H1 (cell line): ENCODE data around the gene NHLH1. TPM values are rescaled to one million over a fixed set of nuclear protein-coding genes. Genes with fewer than 3 reads are reported as not detected.

Experiments used
- CTCF ChIA-PET: fragments of 300-600 bp; sonication (Branson Sonifier 250); formaldehyde crosslinking; loops from one replicate; lab custom pipeline; 2021; ENCODE audit not compliant: partially characterized antibody; lab: Charles Lee
- POLR2A ChIA-PET: fragments of 300-600 bp; sonication (Branson Sonifier 250); formaldehyde crosslinking; loops from one replicate; lab custom pipeline; 2021; ENCODE audit warnings: inconsistent platforms; ENCODE audit not compliant: partially characterized antibody; lab: Charles Lee
- DNase-seq, 2 experiments: peaks; one replicate each; pipeline versions ENCODE4 v3.0.0 to v3.0.0-alpha.2; 2010 to 2022; ENCODE audit warnings: low spot score in 2 of 2, low read depth in 1 of 2, mixed read lengths in 1 of 2
- FAIRE-seq: peaks from 2 replicates; lab custom pipeline; 2011; peaks lifted over from hg19 to GRCh38; lab: Jason Lieb, UNC
- H2AFZ ChIP-seq: 2 replicates; pipeline ENCODE4 v1.8.1; 2012; ENCODE audit warnings: low read length, inconsistent platforms
- H2AK5ac ChIP-seq: 2 replicates; pipeline ENCODE4 v1.6.1; 2013; ENCODE audit warnings: low read depth, low read length
- H2BK120ac ChIP-seq: replicated peaks from 2 replicates; pipeline ENCODE3; 2013; ENCODE audit warnings: low read depth, low read length, inconsistent platforms
- H2BK12ac ChIP-seq: 2 replicates; pipeline ENCODE4 v1.6.1; 2013; ENCODE audit warnings: low read depth, low read length
- H2BK15ac ChIP-seq: 2 replicates; pipeline ENCODE4 v1.6.1; 2013; ENCODE audit warnings: low read length
- H2BK20ac ChIP-seq: 2 replicates; pipeline ENCODE4 v1.6.1; 2013; ENCODE audit warnings: low read length
- H2BK5ac ChIP-seq: 2 replicates; pipeline ENCODE4 v1.6.1; 2013; ENCODE audit warnings: low read depth, low read length
- H3K14ac ChIP-seq: 2 replicates; pipeline ENCODE4 v1.6.1; 2013; ENCODE audit warnings: inconsistent platforms; ENCODE audit not compliant: insufficient read length
- H3K18ac ChIP-seq: 2 replicates; pipeline ENCODE4 v1.6.1; 2013; ENCODE audit warnings: low read length; ENCODE audit errors: extremely low read depth
- H3K23ac ChIP-seq: 2 replicates; pipeline ENCODE4 v1.6.1; 2013; ENCODE audit warnings: inconsistent platforms; ENCODE audit not compliant: insufficient read length
- H3K23me2 ChIP-seq: 2 replicates; pipeline ENCODE4 v1.6.1; 2013; ENCODE audit warnings: low read depth, low read length
- H3K27ac ChIP-seq: 2 replicates; pipeline ENCODE4 v1.6.1; 2011; ENCODE audit warnings: low read depth, low read length, inconsistent platforms
- H3K27me3 ChIP-seq, 4 experiments: replicated peaks in 1 of 4; 1 replicate in 1 of 4; 2 replicates in 3 of 4; pipeline versions ENCODE4 v1.6.1 to v1.8.1; 2011 to 2013; ENCODE audit warnings: low read length in 3 of 4, mild to moderate bottlenecking in 3 of 4, inconsistent platforms in 2 of 4, mixed read lengths in 2 of 4, moderate library complexity in 1 of 4; ENCODE audit not compliant: control insufficient read depth in 3 of 4, insufficient read depth in 3 of 4; ENCODE audit errors: extremely low read depth in 1 of 4
- H3K36me3 ChIP-seq, 4 experiments: 2 replicates each; pipeline versions ENCODE4 v1.6.1 to v1.8.1; 2011 to 2013; ENCODE audit warnings: mild to moderate bottlenecking in 4 of 4, low read length in 3 of 4, moderate library complexity in 2 of 4, control low read depth in 1 of 4, inconsistent platforms in 1 of 4; ENCODE audit not compliant: insufficient read depth in 4 of 4, control insufficient read depth in 2 of 4
- H3K4ac ChIP-seq: replicated peaks from 2 replicates; pipeline ENCODE3; 2013; ENCODE audit warnings: low read length, low read depth, mixed read lengths, inconsistent platforms; ENCODE audit not compliant: insufficient read length
- H3K4me1 ChIP-seq, 4 experiments: replicated peaks in 1 of 4; 1 replicate in 1 of 4; 2 replicates in 3 of 4; pipeline versions ENCODE4 v1.6.1 to v1.8.1; 2011 to 2013; ENCODE audit warnings: low read length in 3 of 4, inconsistent platforms in 2 of 4, mixed read lengths in 1 of 4; ENCODE audit not compliant: insufficient read depth in 4 of 4, control insufficient read depth in 3 of 4
- H3K4me2 ChIP-seq, 2 experiments: 2 replicates each; pipeline versions ENCODE4 v1.6.1 to v1.8.1; 2011 to 2013; ENCODE audit warnings: low read depth in 2 of 2, low read length in 2 of 2, control low read depth in 1 of 2, inconsistent platforms in 1 of 2, mild to moderate bottlenecking in 1 of 2; ENCODE audit not compliant: insufficient read depth in 1 of 2
- H3K4me3 ChIP-seq, 4 experiments: fragments of 200-600, 300-600 bp in 1 of 4; sonication (generic), shearing (Covaris generic), sonication (Bioruptor Twin) in 1 of 4; 2 replicates each; pipeline versions ENCODE4 v1.5.1 to v1.8.1; 2011 to 2016; ENCODE audit warnings: low read length in 4 of 4, low read depth in 3 of 4, control low read depth in 2 of 4, inconsistent platforms in 2 of 4, mild to moderate bottlenecking in 2 of 4, mixed read lengths in 1 of 4, moderate library complexity in 1 of 4; ENCODE audit not compliant: insufficient read depth in 2 of 4; ENCODE audit errors: extremely low read depth in 1 of 4
- H3K56ac ChIP-seq: replicated peaks from 2 replicates; pipeline ENCODE3; 2013; ENCODE audit warnings: low read depth, mild to moderate bottlenecking, mixed read lengths, low read length, inconsistent platforms; ENCODE audit not compliant: insufficient read length
- H3K79me1 ChIP-seq: 2 replicates; pipeline ENCODE4 v1.6.1; 2013; ENCODE audit warnings: low read depth, low read length, control low read depth
- H3K79me2 ChIP-seq, 2 experiments: 2 replicates each; pipeline versions ENCODE4 v1.6.1 to v1.8.1; 2012 to 2013; ENCODE audit warnings: low read length in 2 of 2, mild to moderate bottlenecking in 2 of 2, inconsistent platforms in 1 of 2; ENCODE audit not compliant: insufficient read depth in 2 of 2, control insufficient read depth in 1 of 2
- H3K9ac ChIP-seq, 4 experiments: replicated peaks in 1 of 4; 1 replicate in 1 of 4; 2 replicates in 3 of 4; pipeline versions ENCODE4 v1.6.1 to v1.8.1; 2011 to 2013; ENCODE audit warnings: low read depth in 3 of 4, low read length in 3 of 4, control low read depth in 2 of 4, mild to moderate bottlenecking in 2 of 4, moderate library complexity in 2 of 4, inconsistent platforms in 1 of 4; ENCODE audit errors: extremely low read depth in 1 of 4
- H3K9me3 ChIP-seq, 2 experiments: 2 replicates each; pipeline versions ENCODE4 v1.6.1 to v1.8.1; 2012 to 2013; ENCODE audit warnings: mild to moderate bottlenecking in 2 of 2, moderate library complexity in 2 of 2, control low read depth in 1 of 2, inconsistent platforms in 1 of 2, low read depth in 1 of 2, low read length in 1 of 2, mixed read lengths in 1 of 2; ENCODE audit not compliant: insufficient read depth in 2 of 2
- H4K20me1 ChIP-seq, 2 experiments: replicated peaks in 1 of 2; 2 replicates each; pipeline versions ENCODE3 to v1.8.1; 2011 to 2013; ENCODE audit warnings: inconsistent platforms in 2 of 2, low read length in 2 of 2, mild to moderate bottlenecking in 1 of 2; ENCODE audit not compliant: insufficient read depth in 2 of 2, control insufficient read depth in 1 of 2
- H4K5ac ChIP-seq: 2 replicates; pipeline ENCODE4 v1.6.1; 2013; ENCODE audit warnings: low read length, low read depth, mixed read lengths, inconsistent platforms; ENCODE audit not compliant: insufficient read length
- H4K8ac ChIP-seq: 2 replicates; pipeline ENCODE4 v1.8.0; 2013; ENCODE audit warnings: mild to moderate bottlenecking, moderate library complexity, low read length, inconsistent platforms; ENCODE audit not compliant: insufficient read depth; ENCODE audit errors: extremely low read depth
- H4K91ac ChIP-seq: replicated peaks from 2 replicates; pipeline ENCODE3; 2013; ENCODE audit warnings: low read length, mixed read lengths, inconsistent platforms; ENCODE audit not compliant: insufficient read length
- ASH2L ChIP-seq: fragments of 200-600, 300-600 bp; sonication (generic); IDR thresholded peaks from one replicate; pipeline ENCODE4 v1.7.1; 2017; ENCODE audit warnings: low read length
- POLR2AphosphoS5 ChIP-seq: IDR thresholded peaks from 2 replicates; pipeline ENCODE4 v1.6.1; 2011; ENCODE audit warnings: low read depth, low read length
- SIX5 ChIP-seq: IDR thresholded peaks from 2 replicates; pipeline ENCODE4 v1.6.1; 2011; ENCODE audit warnings: mild to moderate bottlenecking, low read depth, low read length
- SP4 ChIP-seq: IDR thresholded peaks from 2 replicates; pipeline ENCODE4 v1.6.1; 2012; ENCODE audit warnings: low read length, inconsistent platforms
- WGBS, 2 experiments: shearing (Covaris generic) in 1 of 2; methylation state at CpG; one replicate each; pipeline versions ENCODE4 v1.1.6 to v1.1.7; 2013 to 2015; ENCODE audit warnings: low lambda C conversion rate in 2 of 2, mixed read lengths in 2 of 2, inconsistent platforms in 1 of 2, low coverage in 1 of 2, missing lambda C conversion rate in 1 of 2; ENCODE audit not compliant: insufficient replicate concordance in 2 of 2, insufficient coverage in 1 of 2, insufficient read length in 1 of 2; ENCODE audit errors: extremely low coverage in 1 of 2, missing lambda C conversion rate in 1 of 2; 5-methylcytosine and 5-hydroxymethylcytosine counted together
- polyA plus RNA-seq, 7 experiments: library from polyadenylated mRNA; depleted of rRNA in 3 of 7; stranded (reverse) in 5 of 7; unstranded in 2 of 7; fragments of >200 nt in 5 of 7; fragments of 200-250 nt in 2 of 7; gene quantifications; 1 replicate in 5 of 7; 2 replicates in 1 of 7; 4 replicates in 1 of 7; pipeline versions ENCODE4 v1.2.1 to v1.2.3, GENCODE V29; 2011 to 2013; ENCODE audit warnings: missing spikeins in 2 of 7, mixed read lengths in 2 of 7
- total RNA-seq: library from RNA; stranded (reverse); fragmentation: NEBNext Ultra II Directional; extraction: Animal tissue kit (Norgen Biotek cat#: 25700); gene quantifications from 2 replicates; pipeline ENCODE4 v1.2.1, GENCODE V29; 2021

NHLH1 gene
- total and polyA plus RNA-seq, 2 of the 8 experiments (the other 6 are each of a cell fraction or from before 2014, with no cell fraction given) = 0.39 to 0.91 TPM

GRCh38 chr1:160346958-160347357 lies 19.9 kb upstream of the NHLH1 start:
- no peak for TF ChIP-seq SIX5
- no peak for TF ChIP-seq POLR2AphosphoS5
- no peak for TF ChIP-seq ASH2L
- TF ChIP-seq SP4 = no peak
- H3K4ac ChIP-seq = no peak overlapping the region
- no peak overlapping the region for H3K9ac ChIP-seq
- no peaks in the 10 kb centered on the region for H3K27me3 ChIP-seq
- no peaks in the 10 kb centered on the region; the same call in 1 of the 2 replicates for H3K23me2 ChIP-seq
- H3K79me1 ChIP-seq = no peaks in the 10 kb centered on the region; the same call in 1 of the 2 replicates
- H3K4me2 ChIP-seq = no peak overlapping the region
- no peak overlapping the region for H4K5ac ChIP-seq
- no peak overlapping the region for H3K27ac ChIP-seq
- H2AFZ ChIP-seq = no peak overlapping the region
- DNase-seq (no peak), FAIRE-seq (no peak)
- H4K91ac ChIP-seq = no peak overlapping the region
- no peak overlapping the region for H2AK5ac ChIP-seq
- no peak overlapping the region for H3K14ac ChIP-seq
- no peaks in the 10 kb centered on the region for H3K4me1 ChIP-seq
- peaks cover 12 to 44% (median 31%) of the 10 kb centered on the region in 4 experiments for H3K36me3 ChIP-seq
- no peak overlapping the region for H3K4me3 ChIP-seq
- H3K79me2 ChIP-seq = peaks cover 16 to 29% of the 10 kb centered on the region in 2 experiments
- ChIA-PET POLR2A (interaction anchor here (0.6 to 2.6 kb wide), 2 partner anchors 17 to 32 kb away, joined by 3 to 12 read pairs; no protein-coding TSS in a partner anchor), CTCF (interaction anchor here (0.7 to 26.0 kb wide), 6 partner anchors 8 to 57 kb away, joined by 3 to 683 read pairs (median 6); no protein-coding TSS in a partner anchor)
- H2BK5ac ChIP-seq = no peak overlapping the region
- H3K23ac ChIP-seq = no peak overlapping the region
- H3K18ac ChIP-seq = no peak overlapping the region
- H2BK20ac ChIP-seq = no peak overlapping the region
- H4K8ac ChIP-seq = no peak overlapping the region
- H2BK120ac ChIP-seq = no peak overlapping the region
- H3K9me3 ChIP-seq = no peaks in the 10 kb centered on the region
- no peak overlapping the region for H2BK12ac ChIP-seq
- peaks cover 0 to 4% of the 10 kb centered on the region in 2 experiments for H4K20me1 ChIP-seq
- WGBS, 2 experiments = 76% methylated on average over 4 of the region's 4 CpGs; no CpG with 5 or more reads in 1 of the 2 experiments
- H2BK15ac ChIP-seq = no peak overlapping the region
- H3K56ac ChIP-seq = no peak overlapping the region
